Measurements from ENCODE around the gene BCL11A.

DNA sequence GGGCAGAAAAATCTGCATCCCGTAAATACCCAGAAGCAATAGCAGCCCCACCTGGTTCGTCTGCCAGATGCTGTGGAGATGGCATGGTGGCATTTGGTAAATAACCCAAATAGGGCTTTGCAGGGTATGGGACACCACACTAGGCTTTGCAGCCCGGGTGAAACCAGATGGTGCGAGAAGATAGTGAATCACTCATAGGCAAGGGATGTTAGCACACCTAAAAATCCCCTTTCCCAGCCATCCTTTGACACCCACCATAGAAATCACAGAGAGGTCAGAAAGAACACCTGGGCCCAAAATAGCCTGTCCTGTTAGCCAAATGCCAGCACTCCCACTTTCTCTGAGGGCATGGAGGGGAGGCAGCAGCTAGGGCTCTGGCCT, 47.6 kb downstream of the BCL11A start:
- TF ChIP-seq, protein P1, sequence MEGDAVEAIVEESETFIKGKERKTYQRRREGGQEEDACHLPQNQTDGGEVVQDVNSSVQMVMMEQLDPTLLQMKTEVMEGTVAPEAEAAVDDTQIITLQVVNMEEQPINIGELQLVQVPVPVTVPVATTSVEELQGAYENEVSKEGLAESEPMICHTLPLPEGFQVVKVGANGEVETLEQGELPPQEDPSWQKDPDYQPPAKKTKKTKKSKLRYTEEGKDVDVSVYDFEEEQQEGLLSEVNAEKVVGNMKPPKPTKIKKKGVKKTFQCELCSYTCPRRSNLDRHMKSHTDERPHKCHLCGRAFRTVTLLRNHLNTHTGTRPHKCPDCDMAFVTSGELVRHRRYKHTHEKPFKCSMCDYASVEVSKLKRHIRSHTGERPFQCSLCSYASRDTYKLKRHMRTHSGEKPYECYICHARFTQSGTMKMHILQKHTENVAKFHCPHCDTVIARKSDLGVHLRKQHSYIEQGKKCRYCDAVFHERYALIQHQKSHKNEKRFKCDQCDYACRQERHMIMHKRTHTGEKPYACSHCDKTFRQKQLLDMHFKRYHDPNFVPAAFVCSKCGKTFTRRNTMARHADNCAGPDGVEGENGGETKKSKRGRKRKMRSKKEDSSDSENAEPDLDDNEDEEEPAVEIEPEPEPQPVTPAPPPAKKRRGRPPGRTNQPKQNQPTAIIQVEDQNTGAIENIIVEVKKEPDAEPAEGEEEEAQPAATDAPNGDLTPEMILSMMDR (IDR thresholded peaks at IDR 0.05), result no peak
- TF ChIP-seq EZH2 (IDR thresholded peaks at IDR 0.05) (no peak), EZH2phosphoT487 (IDR thresholded peaks at IDR 0.05) (no peak)

Data from neural progenitor cell (in vitro differentiated cells).